ENCODE measurements around the gene F12. TPM values are rescaled to one million over a fixed set of nuclear protein-coding genes. Genes with fewer than 3 reads are reported as not detected.

Gene F12
- total RNA-seq, 4 donors from 2014 or later: 0.51 to 2.0 (median 0.98) TPM; not detected in 1

DNA sequence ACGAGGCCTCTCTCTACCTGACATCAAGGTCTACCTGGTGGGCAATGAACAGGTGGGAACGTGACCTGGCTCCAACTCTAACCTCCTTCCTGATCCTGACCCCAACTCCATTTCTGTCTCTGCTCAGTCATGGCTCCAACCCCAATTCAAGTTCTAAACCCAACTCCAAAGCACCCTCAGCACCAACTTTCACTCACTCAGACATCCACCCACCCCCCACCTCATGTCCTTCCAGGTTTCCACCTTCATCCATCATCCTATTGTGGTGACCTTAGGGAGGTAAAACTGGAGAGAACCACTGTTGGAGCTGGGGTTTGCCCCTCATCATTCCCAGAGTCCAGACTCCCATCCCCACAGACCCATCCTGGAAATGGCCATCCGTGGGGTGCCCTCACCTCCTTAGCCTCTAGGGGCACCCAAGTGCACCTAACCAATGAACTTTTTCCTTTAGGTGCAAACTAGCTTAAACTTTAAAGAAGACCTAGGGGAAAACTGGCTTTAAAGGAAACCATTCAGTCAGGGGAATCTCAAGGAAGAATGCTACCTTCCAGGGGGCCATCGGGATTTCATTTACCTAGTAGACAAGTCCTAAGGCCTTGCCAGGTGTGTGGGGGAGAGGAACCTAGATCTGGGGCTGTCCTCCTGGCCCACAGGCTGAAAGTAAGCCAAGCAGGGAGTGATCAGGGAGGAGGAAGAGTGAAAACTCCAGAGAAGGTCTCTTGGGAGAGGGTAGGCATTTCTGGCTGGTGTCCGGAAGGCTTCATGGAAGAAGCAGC lies 40.3 kb downstream of the F12 start:
- TF ChIP-seq CTCF (IDR thresholded peaks at IDR 0.05; ENCODE audit: low read depth): no peak

DNA sequence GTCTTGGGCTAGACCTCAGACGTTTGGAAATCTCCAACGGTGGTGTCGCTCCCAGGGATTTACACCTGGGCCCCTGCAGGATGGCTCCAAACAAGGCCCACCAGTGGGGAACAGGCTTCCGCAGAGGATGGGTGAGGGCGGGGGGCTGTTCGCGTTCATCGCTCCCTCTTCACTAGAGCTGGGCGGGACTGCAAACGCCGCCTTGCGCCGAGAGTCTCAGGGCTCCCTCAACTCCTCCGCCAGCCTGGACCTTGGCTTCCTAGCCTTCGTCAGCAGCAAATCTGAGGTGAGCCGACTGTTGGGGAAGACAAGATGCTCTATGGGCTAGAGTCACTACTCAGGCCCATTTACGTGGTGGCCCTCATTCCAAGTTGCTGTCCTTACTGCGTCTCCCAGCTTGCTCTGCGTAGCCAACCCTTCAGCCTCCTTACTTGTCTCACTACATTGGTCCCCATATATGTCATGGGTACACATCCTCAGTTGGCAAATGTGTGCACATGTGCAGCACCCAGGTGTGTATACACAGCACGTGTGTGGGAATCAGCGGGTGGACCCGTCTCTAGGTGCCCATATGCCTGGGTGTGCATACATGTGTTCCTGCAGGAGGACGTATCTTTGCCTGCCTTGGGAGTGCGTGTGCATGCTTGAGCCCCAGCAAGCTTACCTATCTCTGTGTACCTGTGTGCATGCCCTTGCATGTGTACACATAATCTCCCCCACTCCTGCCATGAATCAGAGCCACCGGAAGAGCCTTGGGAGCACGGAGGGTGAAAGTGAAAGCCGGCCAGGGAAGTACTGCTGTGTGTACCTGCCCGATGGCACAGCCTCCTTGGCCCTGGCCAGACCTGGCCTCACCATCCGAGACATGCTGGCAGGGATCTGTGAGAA lies 41.1 kb downstream of the F12 start:
- TF ChIP-seq CTCF (IDR thresholded peaks at IDR 0.05; ENCODE audit: low read depth): no peak

- no peak for TF ChIP-seq CTCF (IDR thresholded peaks at IDR 0.05; ENCODE audit: low read depth)
These were observed 42.0 kb downstream of the F12 start for GRCh38 chr5:177367323-177367848.

DNA sequence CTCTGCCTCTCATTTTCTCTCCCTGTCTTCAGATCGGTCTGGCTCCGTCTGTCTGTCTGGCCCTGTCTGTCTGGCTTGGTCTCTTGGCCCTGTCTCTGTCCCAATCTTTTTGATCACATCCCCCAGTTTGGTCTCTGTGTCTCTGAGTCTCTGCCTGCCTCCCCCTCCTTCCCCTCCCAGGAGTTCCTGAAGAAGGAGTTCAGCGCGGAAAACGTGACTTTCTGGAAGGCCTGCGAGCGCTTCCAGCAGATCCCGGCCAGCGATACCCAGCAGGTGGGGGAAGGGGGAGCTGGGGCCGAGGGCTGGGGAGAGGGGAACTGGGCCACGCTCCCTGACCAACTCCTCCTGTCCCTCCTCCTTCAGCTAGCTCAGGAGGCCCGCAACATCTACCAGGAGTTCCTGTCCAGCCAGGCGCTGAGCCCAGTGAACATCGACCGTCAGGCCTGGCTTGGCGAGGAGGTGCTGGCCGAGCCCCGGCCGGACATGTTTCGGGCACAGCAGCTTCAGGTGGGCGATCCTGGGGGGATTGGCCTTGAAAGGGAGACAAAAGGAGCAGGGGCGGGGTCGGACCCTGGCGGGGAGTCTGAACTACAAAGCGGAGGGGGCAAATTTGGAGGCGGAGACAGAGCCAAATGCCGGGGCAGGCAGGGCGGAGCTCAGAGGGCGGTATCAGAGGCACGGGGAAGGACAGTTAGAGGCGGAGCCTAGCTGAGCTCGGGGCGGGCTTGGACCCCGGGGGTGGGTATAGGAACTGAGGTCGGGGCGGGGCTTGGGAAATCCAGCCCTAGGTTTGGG lies 42.6 kb downstream of the F12 start:
- TF ChIP-seq CTCF (IDR thresholded peaks at IDR 0.05; ENCODE audit: low read depth): no peak

- no peak for TF ChIP-seq CTCF (IDR thresholded peaks at IDR 0.05; ENCODE audit: low read depth)
These were observed 43.4 kb downstream of the F12 start for GRCh38 chr5:177365845-177366527.

DNA sequence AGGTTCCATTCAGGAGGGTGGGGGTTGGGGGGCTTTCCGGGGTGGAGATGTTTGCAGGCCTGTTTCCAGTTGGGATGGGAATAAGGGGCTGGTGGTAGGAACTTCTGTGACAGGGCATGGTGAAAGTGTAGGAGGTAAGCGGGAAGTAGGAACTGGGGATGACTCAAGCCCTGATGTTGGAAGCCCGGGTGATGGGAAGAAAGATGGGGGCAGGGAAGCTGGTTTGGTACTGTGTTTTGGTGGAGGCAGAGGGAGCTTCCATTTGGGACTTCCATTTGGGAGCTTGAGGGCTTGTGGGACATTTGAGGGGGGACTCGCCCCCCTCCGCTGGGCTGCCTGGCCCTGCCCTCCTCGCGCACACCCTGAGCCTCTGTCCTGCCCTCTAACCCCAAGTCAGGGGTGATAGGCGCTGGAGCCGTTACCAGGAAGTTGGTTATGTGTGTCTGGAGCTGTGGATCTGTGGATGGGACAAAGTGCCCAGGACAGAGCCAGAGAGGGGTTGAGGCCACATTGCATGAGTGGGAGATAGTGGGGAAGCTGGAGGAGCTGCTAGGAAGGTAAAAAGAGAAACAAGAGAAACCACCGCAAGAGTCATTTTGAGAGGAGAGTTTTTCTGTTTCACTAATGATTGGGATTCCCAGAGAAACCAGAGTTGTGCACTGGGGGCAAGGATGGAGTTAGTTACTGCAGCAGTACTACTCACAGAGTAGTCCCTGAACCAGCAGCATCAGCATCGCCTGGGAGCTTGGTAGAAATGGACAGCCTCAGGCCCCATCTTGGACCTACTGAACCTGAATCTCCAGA lies 45.0 kb downstream of the F12 start:
- TF ChIP-seq CTCF (IDR thresholded peaks at IDR 0.05; ENCODE audit: low read depth): no peak

All from subcutaneous adipose tissue (tissue), 4 donors.